Neural progenitor cell (in vitro differentiated cells): ENCODE results near the gene TMEM205. TPM values are rescaled to one million over a fixed set of nuclear protein-coding genes. Genes with fewer than 3 reads are reported as not detected.

Experiments
- DNase-seq: peaks from one replicate; pipeline ENCODE4 v3.0.0-alpha.2; 2016; ENCODE audit warnings: low spot score
- H2AFZ ChIP-seq: fragments of 200-600 bp; sonication (generic); replicated peaks from 2 replicates; pipeline ENCODE4 v1.6.1; 2016; ENCODE audit warnings: antibody characterized with exemption
- H3F3A ChIP-seq: fragments of 200-600 bp; sonication (generic); 2 replicates; pipeline ENCODE4 v1.6.1; 2016; ENCODE audit warnings: antibody characterized with exemption, low read depth
- H3K27ac ChIP-seq: fragments of 200-600 bp; sonication (generic); 2 replicates; pipeline ENCODE4 v1.5.1; 2016; ENCODE audit warnings: mild to moderate bottlenecking
- H3K27me3 ChIP-seq: fragments of 200-600 bp; sonication (generic); 2 replicates; pipeline ENCODE4 v1.6.1; 2016; ENCODE audit warnings: mild to moderate bottlenecking, moderate library complexity
- H3K36me3 ChIP-seq: fragments of 200-600 bp; sonication (generic); 2 replicates; pipeline ENCODE4 v1.5.1; 2016
- H3K4me1 ChIP-seq: fragments of 200-600 bp; sonication (generic); 2 replicates; pipeline ENCODE4 v1.6.1; 2016; ENCODE audit warnings: mixed run types
- H3K4me2 ChIP-seq: fragments of 200-600 bp; sonication (generic); 2 replicates; pipeline ENCODE4 v1.6.1; 2016
- H3K4me3 ChIP-seq: fragments of 200-600 bp; sonication (generic); 2 replicates; pipeline ENCODE4 v1.5.1; 2016
- H3K79me2 ChIP-seq: fragments of 200-600 bp; sonication (generic); 2 replicates; pipeline ENCODE4 v1.6.1; 2016; ENCODE audit warnings: low read depth
- H3K9ac ChIP-seq: fragments of 200-600 bp; sonication (generic); 2 replicates; pipeline ENCODE4 v1.6.1; 2016
- H3K9me3 ChIP-seq: fragments of 200-600 bp; sonication (generic); 2 replicates; pipeline ENCODE4 v1.5.1; 2016; ENCODE audit warnings: low read depth
- H4K20me1 ChIP-seq: fragments of 200-600 bp; sonication (generic); 2 replicates; pipeline ENCODE4 v1.6.1; 2016; ENCODE audit warnings: low read depth
- H3K27ac Mint-ChIP-seq: 3 replicates; pipeline ENCODE4 v1.8.0; 2021; ENCODE audit warnings: mixed read lengths
- H3K27me3 Mint-ChIP-seq: 2 replicates; pipeline ENCODE4 v1.8.0; 2022; ENCODE audit warnings: low read depth, mild to moderate bottlenecking, inconsistent platforms, moderate library complexity, mixed read lengths; ENCODE audit not compliant: insufficient read depth
- H3K36me3 Mint-ChIP-seq: 3 replicates; pipeline ENCODE4 v1.8.0; 2021; ENCODE audit warnings: mixed read lengths
- H3K4me1 Mint-ChIP-seq: 3 replicates; pipeline ENCODE4 v1.8.0; 2021; ENCODE audit warnings: mixed read lengths
- H3K4me3 Mint-ChIP-seq: 3 replicates; pipeline ENCODE4 v1.8.0; 2021; ENCODE audit warnings: mild to moderate bottlenecking, moderate library complexity, mixed read lengths
- H3K9me3 Mint-ChIP-seq: 3 replicates; pipeline ENCODE4 v1.8.0; 2020; ENCODE audit warnings: mixed read lengths
- CTCF ChIP-seq: fragments of 200-600 bp; sonication (generic); IDR thresholded peaks from 2 replicates; pipeline ENCODE4 v1.5.1; 2017; ENCODE audit warnings: antibody characterized with exemption, mild to moderate bottlenecking
- EZH2 ChIP-seq: fragments of 200-600 bp; sonication (generic); IDR thresholded peaks from 2 replicates; pipeline ENCODE4 v1.6.1; 2017; ENCODE audit warnings: antibody characterized with exemption, mild to moderate bottlenecking, moderate library complexity
- EZH2phosphoT487 ChIP-seq: fragments of 200-600 bp; sonication (generic); IDR thresholded peaks from 2 replicates; pipeline ENCODE4 v1.6.1; 2017; ENCODE audit warnings: antibody characterized with exemption
- total RNA-seq: library from RNA; depleted of rRNA; stranded (reverse); fragments of >200 nt; gene quantifications from 2 replicates; pipeline ENCODE4 v1.2.3, GENCODE V29; 2015; ENCODE audit warnings: low replicate concordance

TMEM205 gene
- total RNA-seq, 1 donor from 2014 or later, result 57.0 TPM

DNA sequence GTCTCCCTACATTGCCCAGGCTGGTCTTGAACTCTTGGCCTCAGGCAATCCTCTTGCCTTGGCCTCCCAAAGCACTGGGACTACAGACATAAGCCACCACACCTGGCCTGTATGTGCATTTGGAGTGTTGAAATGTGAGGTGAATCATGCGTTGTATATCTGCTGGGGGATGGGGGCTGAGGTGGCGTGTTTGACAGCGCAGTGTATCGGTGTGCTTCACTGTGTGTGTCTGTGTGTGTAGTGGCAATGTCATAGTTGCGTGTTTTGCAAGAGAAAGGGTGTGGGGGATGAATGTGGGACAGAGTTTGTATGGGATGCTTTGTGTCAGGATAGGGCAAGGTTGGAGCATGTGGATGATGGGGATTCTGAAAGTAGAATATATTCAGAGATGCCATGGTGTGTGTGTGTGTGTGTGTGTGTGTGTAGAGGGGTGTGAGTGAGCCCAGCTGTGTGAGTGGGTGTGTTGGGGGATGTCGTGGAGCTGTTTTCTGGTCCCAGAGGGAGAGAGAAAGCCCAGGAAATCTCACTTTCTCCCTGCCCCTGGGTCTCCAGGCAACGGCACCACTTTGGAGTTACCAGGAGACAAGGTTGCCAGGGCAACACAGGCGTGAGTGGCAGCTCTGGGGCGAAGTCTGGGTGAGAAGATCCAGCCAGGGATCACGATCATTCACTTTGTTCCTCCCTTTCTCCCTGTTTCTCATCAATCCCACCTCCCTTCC, 27.3 kb upstream of the TMEM205 start:
- peak; percentile 92 for DNase-seq
- Histone ChIP-seq H3K27ac (no peak overlapping the region), H3K79me2 (no peaks in the 10 kb centered on the region), H2AFZ (peak overlapping the region; percentile 27), H3K9me3 (no peaks in the 10 kb centered on the region), H3K9ac (no peak overlapping the region), H3K36me3 (no peaks in the 10 kb centered on the region), H3K4me2 (peak overlapping the region; percentile 67), H3K4me1 (peaks cover 6% of the 10 kb centered on the region), H3K27me3 (no peaks in the 10 kb centered on the region), H3F3A (peaks cover 16% of the 10 kb centered on the region), H4K20me1 (peaks cover 25% of the 10 kb centered on the region), H3K4me3 (peak overlapping the region; percentile 70)
- Mint-ChIP-seq H3K4me1 (peaks cover 17% of the 10 kb centered on the region), H3K4me3 (no peak overlapping the region), H3K36me3 (peaks cover 5% of the 10 kb centered on the region), H3K27ac (no peak overlapping the region), H3K27me3 (peaks cover 3% of the 10 kb centered on the region), H3K9me3 (no peaks in the 10 kb centered on the region)
- TF ChIP-seq EZH2phosphoT487 (no peak), CTCF (no peak), EZH2 (no peak)

GRCh38 chr19:11370744-11371143, 24.7 kb upstream of the TMEM205 start:
- peaks cover 12% of the 10 kb centered on the region for H3F3A ChIP-seq
- no peaks in the 10 kb centered on the region for H3K27me3 ChIP-seq
- peaks cover 6% of the 10 kb centered on the region for H3K4me1 ChIP-seq
- no peaks in the 10 kb centered on the region for H3K9me3 Mint-ChIP-seq
- H3K27ac Mint-ChIP-seq, result peak overlapping the region; percentile 9
- no peaks in the 10 kb centered on the region for H3K36me3 ChIP-seq
- no peak overlapping the region for H3K4me2 ChIP-seq
- H4K20me1 ChIP-seq, result peaks cover 25% of the 10 kb centered on the region
- no peak overlapping the region for H3K4me3 ChIP-seq
- no peak overlapping the region for H3K27ac ChIP-seq
- H3K27me3 Mint-ChIP-seq, result peaks cover 3% of the 10 kb centered on the region
- no peak overlapping the region for H3K4me3 Mint-ChIP-seq
- H3K9me3 ChIP-seq, result no peaks in the 10 kb centered on the region
- H3K9ac ChIP-seq, result no peak overlapping the region
- no peak for DNase-seq
- peaks cover 8% of the 10 kb centered on the region for H3K4me1 Mint-ChIP-seq
- no peaks in the 10 kb centered on the region for H3K79me2 ChIP-seq
- no peak overlapping the region for H2AFZ ChIP-seq
- peaks cover 2% of the 10 kb centered on the region for H3K36me3 Mint-ChIP-seq
- TF ChIP-seq EZH2phosphoT487, result no peak
- TF ChIP-seq EZH2, result no peak
- TF ChIP-seq CTCF, result no peak

- no peak overlapping the region for H3K4me3 Mint-ChIP-seq
- H3K36me3 Mint-ChIP-seq, result peaks cover 2% of the 10 kb centered on the region
- Histone ChIP-seq H3K4me3 (no peak overlapping the region), H3K4me2 (no peak overlapping the region), H3K9me3 (no peaks in the 10 kb centered on the region), H3K9ac (no peak overlapping the region), H2AFZ (no peak overlapping the region), H3K36me3 (no peaks in the 10 kb centered on the region), H3K4me1 (no peaks in the 10 kb centered on the region), H3K27me3 (no peaks in the 10 kb centered on the region), H3F3A (peaks cover 4% of the 10 kb centered on the region), H3K79me2 (no peaks in the 10 kb centered on the region), H4K20me1 (peaks cover 20% of the 10 kb centered on the region), H3K27ac (no peak overlapping the region)
- no peaks in the 10 kb centered on the region for H3K9me3 Mint-ChIP-seq
- H3K4me1 Mint-ChIP-seq, result peaks cover 3% of the 10 kb centered on the region
- TF ChIP-seq EZH2, result no peak
- no peak for TF ChIP-seq CTCF
- TF ChIP-seq EZH2phosphoT487, result no peak
- no peaks in the 10 kb centered on the region for H3K27me3 Mint-ChIP-seq
- DNase-seq, result no peak
- no peak overlapping the region for H3K27ac Mint-ChIP-seq
Measured at GRCh38 chr19:11367528-11367927, 21.5 kb upstream of the TMEM205 start.
